Gastrocnemius medialis (tissue), 4 donors: Measurements from ENCODE around the gene TTC39A.

ENCODE experiments used
- POLR2A ChIP-seq, 2 donors: fragments of 450-650 bp; IDR thresholded peaks; one replicate each; pipeline ENCODE4 v1.6.1; 2017; ENCODE audit warnings: antibody characterized with exemption in 2 of 2, mild to moderate bottlenecking in 2 of 2, moderate library complexity in 2 of 2
- TF ChIP-seq, protein P1 (sequence below), 5 experiments: fragments of 450-650 bp in 3 of 5; fragments of 200-600 bp in 2 of 5; sonication (generic) in 2 of 5; IDR thresholded peaks in 4 of 5; conservative IDR thresholded peaks in 1 of 5; 1 replicate in 4 of 5; 2 replicates in 1 of 5; pipeline ENCODE4 v1.5.1; 2016 to 2019; ENCODE audit warnings: antibody characterized with exemption in 5 of 5, mild to moderate bottlenecking in 3 of 5, moderate library complexity in 3 of 5

DNA sequence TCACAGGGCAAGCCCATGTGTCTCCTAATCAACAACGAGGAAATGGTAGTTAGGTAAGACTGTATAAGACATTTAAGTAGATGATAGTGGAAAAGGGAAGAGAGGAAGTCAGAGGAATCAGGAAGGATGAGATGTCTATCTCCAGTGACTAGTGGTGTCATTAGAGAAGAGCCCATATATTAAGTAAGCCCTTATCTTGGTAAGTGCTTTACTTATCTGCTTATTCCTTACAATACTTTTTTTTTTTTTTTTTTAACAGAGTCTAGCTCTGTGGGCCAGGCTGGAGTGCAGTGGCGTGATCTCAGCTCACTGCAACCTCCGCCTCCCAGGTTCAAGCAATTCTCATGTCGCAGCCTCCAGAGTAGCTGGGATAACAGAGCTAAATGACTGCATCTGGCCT is 64.7 kb downstream of the TTC39A start:
- TF ChIP-seq, protein P1, sequence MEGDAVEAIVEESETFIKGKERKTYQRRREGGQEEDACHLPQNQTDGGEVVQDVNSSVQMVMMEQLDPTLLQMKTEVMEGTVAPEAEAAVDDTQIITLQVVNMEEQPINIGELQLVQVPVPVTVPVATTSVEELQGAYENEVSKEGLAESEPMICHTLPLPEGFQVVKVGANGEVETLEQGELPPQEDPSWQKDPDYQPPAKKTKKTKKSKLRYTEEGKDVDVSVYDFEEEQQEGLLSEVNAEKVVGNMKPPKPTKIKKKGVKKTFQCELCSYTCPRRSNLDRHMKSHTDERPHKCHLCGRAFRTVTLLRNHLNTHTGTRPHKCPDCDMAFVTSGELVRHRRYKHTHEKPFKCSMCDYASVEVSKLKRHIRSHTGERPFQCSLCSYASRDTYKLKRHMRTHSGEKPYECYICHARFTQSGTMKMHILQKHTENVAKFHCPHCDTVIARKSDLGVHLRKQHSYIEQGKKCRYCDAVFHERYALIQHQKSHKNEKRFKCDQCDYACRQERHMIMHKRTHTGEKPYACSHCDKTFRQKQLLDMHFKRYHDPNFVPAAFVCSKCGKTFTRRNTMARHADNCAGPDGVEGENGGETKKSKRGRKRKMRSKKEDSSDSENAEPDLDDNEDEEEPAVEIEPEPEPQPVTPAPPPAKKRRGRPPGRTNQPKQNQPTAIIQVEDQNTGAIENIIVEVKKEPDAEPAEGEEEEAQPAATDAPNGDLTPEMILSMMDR (IDR thresholded peaks at IDR 0.05 in 4 of 5, conservative IDR thresholded peaks at IDR 0.05 in 1 of 5) = no peak
- TF ChIP-seq POLR2A (IDR thresholded peaks at IDR 0.05) = no peak
